ENCODE data around the gene CYRIA. TPM values are rescaled to one million over a fixed set of nuclear protein-coding genes. Genes with fewer than 3 reads are reported as not detected.

The CYRIA gene
- total RNA-seq, 2 experiments from 2014 or later: 1.3 TPM

DNA sequence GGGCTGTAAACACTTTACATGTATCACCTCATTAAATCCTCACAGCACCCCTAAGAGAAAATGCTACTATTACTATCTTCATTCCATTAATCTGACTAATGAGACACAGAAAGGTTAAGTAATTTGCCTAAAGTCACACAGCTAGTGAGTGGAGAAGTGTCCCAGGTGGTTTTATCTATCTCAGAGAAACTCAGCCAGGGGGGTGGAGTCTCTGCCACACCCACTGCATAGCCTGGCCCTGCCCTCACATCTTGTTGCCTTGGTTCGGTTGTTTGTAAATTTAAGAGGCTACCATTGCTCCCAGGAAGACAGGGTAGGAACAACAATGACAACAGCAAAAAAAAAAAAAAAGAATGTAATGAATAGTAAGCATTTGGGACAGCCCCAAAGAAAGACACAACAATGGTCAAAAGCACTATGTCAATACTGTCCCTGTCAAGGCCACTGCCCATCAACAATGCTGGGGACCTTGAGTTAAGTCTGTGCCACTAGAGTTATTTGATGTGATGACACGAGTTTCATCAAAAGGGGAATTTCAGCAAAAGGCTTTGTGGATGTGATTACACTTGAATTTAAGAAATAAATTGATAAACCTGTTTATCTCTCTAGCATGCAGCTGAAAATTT, 17.5 kb downstream of the CYRIA start:
- Histone ChIP-seq H3K9me3 (ENCODE audit: control insufficient read depth in 1 of 2, insufficient read depth in 1 of 2, low read length in 2 of 2) (no peaks in the 10 kb centered on the region), H3K4me3 (ENCODE audit: low read length) (no peak overlapping the region), H3K36me3 (ENCODE audit: insufficient read depth, low read length) (no peaks in the 10 kb centered on the region), H3K27me3 (ENCODE audit: control insufficient read depth in 1 of 2, insufficient read depth in 2 of 2, low read length in 2 of 2) (no peaks in the 10 kb centered on the region), H3K4me1 (ENCODE audit: insufficient read depth, low read length) (no peaks in the 10 kb centered on the region), H3K27ac (ENCODE audit: low read depth in 1 of 2, low read length in 2 of 2) (no peak overlapping the region)
- intact Hi-C loops (cut with DNase I, micrococcal nuclease): no loop called here
- ATAC-seq (ENCODE audit: poor library complexity) (no peak), DNase-seq (no peak)
- H3K27ac Mint-ChIP-seq: no peak overlapping the region
- no peak overlapping the region for H3K4me3 Mint-ChIP-seq
- ChIA-PET CTCF (no interaction called here), POLR2A (no interaction called here)
- no peaks in the 10 kb centered on the region for H3K9me3 Mint-ChIP-seq
- no peaks in the 10 kb centered on the region for H3K36me3 Mint-ChIP-seq (ENCODE audit: low read depth)
- H3K4me1 Mint-ChIP-seq (ENCODE audit: low read depth): no peaks in the 10 kb centered on the region
- no peaks in the 10 kb centered on the region for H3K27me3 Mint-ChIP-seq
- TF ChIP-seq, protein P1, sequence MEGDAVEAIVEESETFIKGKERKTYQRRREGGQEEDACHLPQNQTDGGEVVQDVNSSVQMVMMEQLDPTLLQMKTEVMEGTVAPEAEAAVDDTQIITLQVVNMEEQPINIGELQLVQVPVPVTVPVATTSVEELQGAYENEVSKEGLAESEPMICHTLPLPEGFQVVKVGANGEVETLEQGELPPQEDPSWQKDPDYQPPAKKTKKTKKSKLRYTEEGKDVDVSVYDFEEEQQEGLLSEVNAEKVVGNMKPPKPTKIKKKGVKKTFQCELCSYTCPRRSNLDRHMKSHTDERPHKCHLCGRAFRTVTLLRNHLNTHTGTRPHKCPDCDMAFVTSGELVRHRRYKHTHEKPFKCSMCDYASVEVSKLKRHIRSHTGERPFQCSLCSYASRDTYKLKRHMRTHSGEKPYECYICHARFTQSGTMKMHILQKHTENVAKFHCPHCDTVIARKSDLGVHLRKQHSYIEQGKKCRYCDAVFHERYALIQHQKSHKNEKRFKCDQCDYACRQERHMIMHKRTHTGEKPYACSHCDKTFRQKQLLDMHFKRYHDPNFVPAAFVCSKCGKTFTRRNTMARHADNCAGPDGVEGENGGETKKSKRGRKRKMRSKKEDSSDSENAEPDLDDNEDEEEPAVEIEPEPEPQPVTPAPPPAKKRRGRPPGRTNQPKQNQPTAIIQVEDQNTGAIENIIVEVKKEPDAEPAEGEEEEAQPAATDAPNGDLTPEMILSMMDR (IDR thresholded peaks at IDR 0.05): no peak

DNA sequence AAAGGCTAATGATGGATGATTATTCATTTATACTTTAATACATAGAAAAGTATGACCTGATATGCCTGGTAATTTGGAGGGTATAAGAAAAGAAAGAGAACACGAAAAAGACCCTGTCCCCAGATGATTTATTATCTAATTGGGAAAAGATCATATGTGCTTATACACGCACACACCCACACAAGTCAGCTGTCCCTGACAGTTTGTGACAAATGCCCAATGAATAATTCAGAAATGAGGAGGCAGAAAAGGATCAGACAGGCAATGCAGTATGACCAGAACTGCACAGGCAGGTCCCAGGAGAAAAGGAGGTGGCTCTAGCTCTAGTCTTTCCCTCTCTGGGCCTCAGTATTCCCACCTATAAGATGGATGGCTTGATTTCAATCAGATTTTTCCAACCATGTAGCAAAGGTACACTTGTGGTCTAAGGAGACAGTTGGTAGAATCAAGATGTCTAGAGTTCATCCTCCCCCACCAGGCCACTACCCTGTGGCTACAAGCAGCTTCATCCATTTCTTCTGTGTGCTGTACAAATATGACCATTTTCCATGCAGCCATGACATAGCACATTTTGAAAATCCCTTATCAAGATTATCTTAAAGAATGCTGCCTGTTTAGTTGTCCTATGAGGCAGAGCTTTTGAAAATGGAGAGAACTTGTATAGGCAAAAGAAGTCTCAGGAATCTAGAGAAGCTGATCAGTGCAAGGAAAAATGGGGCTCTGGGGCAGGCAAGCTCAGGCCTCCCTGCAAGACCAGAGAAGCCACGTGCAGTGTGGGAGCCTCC, 19.7 kb downstream of the CYRIA start:
- H3K4me1 Mint-ChIP-seq (ENCODE audit: low read depth): no peaks in the 10 kb centered on the region
- no peaks in the 10 kb centered on the region for H3K36me3 ChIP-seq (ENCODE audit: insufficient read depth, low read length)
- no peaks in the 10 kb centered on the region for H3K27me3 Mint-ChIP-seq
- no peaks in the 10 kb centered on the region for H3K9me3 ChIP-seq (ENCODE audit: control insufficient read depth in 1 of 2, insufficient read depth in 1 of 2, low read length in 2 of 2)
- no peaks in the 10 kb centered on the region for H3K9me3 Mint-ChIP-seq
- H3K36me3 Mint-ChIP-seq (ENCODE audit: low read depth): no peaks in the 10 kb centered on the region
- no peak overlapping the region for H3K27ac ChIP-seq (ENCODE audit: low read depth in 1 of 2, low read length in 2 of 2)
- CTCF ChIA-PET: no interaction called here
- TF ChIP-seq, protein P1 (IDR thresholded peaks at IDR 0.05): no peak
- intact Hi-C loops (cut with DNase I, micrococcal nuclease): no loop called here
- ATAC-seq (ENCODE audit: poor library complexity): no peak
- no peak overlapping the region for H3K4me3 Mint-ChIP-seq
- DNase-seq: no peak
- H3K27me3 ChIP-seq (ENCODE audit: control insufficient read depth in 1 of 2, insufficient read depth in 2 of 2, low read length in 2 of 2): no peaks in the 10 kb centered on the region
- H3K27ac Mint-ChIP-seq: no peak overlapping the region
- POLR2A ChIA-PET: no interaction called here
- no peak overlapping the region for H3K4me3 ChIP-seq (ENCODE audit: low read length)
- H3K4me1 ChIP-seq (ENCODE audit: insufficient read depth, low read length): no peaks in the 10 kb centered on the region

DNA sequence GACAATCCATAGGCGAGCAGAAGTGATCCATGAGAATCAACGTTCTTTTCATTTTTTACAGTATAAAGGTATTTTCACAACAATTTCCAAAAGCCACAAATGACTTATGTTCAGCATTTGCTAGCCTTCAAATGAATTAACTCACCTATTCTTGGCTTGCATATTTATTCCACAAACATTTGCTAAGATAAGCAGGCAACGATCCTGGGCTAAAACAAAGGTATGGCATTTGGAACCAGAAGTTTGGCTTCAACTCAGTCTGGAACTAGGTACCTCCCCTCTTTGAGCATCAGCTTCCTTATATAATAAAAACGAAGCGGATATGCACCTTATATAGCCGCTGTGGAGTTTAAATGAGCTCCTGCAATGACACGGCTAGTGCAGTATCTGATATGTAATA, 20.5 kb downstream of the CYRIA start:
- Histone ChIP-seq H3K4me3 (ENCODE audit: low read length) (no peak overlapping the region), H3K4me1 (ENCODE audit: insufficient read depth, low read length) (no peaks in the 10 kb centered on the region), H3K36me3 (ENCODE audit: insufficient read depth, low read length) (no peaks in the 10 kb centered on the region), H3K27me3 (ENCODE audit: control insufficient read depth in 1 of 2, insufficient read depth in 2 of 2, low read length in 2 of 2) (no peaks in the 10 kb centered on the region), H3K27ac (ENCODE audit: low read depth in 1 of 2, low read length in 2 of 2) (no peak overlapping the region), H3K9me3 (ENCODE audit: control insufficient read depth in 1 of 2, insufficient read depth in 1 of 2, low read length in 2 of 2) (no peaks in the 10 kb centered on the region)
- no peak overlapping the region for H3K27ac Mint-ChIP-seq
- H3K27me3 Mint-ChIP-seq: no peaks in the 10 kb centered on the region
- POLR2A ChIA-PET: no interaction called here
- H3K4me3 Mint-ChIP-seq: no peak overlapping the region
- DNase-seq (no peak), ATAC-seq (ENCODE audit: poor library complexity) (no peak)
- no peaks in the 10 kb centered on the region for H3K4me1 Mint-ChIP-seq (ENCODE audit: low read depth)
- CTCF ChIA-PET: no interaction called here
- no peaks in the 10 kb centered on the region for H3K36me3 Mint-ChIP-seq (ENCODE audit: low read depth)
- TF ChIP-seq, protein P1 (IDR thresholded peaks at IDR 0.05): no peak
- no peaks in the 10 kb centered on the region for H3K9me3 Mint-ChIP-seq
- intact Hi-C loops (cut with DNase I, micrococcal nuclease): no loop called here

All from CD4-positive, alpha-beta T cell (primary cell).